ENCODE results near the gene TBKBP1.
"Not testable (repeated sequence)": the region's sequence is repeated elsewhere in the genome, so short reads cannot be mapped to it uniquely, and the experiment has no call there.

Gene TBKBP1

DNA sequence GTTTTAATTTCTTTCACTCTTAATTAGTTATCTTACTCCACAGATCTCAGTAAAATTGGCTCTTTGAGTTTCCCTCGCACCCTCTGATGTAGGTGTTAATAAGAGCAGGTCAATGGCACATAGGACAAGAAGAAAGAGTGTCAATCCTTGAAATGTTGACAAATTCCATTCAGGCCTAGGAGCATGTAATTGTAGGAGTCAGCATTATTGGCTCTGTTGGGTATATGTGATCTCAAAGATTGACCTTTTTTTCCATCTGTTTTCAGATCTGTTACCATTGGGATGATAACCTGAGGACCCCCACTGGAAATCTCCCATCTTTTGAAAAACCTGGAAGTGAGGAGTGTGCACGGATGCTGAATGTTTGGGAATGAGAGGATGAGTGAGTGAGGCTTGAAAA is 11.8 kb upstream of the TBKBP1 start:
- no peak for DNase-seq (ENCODE audit: low spot score)

DNA sequence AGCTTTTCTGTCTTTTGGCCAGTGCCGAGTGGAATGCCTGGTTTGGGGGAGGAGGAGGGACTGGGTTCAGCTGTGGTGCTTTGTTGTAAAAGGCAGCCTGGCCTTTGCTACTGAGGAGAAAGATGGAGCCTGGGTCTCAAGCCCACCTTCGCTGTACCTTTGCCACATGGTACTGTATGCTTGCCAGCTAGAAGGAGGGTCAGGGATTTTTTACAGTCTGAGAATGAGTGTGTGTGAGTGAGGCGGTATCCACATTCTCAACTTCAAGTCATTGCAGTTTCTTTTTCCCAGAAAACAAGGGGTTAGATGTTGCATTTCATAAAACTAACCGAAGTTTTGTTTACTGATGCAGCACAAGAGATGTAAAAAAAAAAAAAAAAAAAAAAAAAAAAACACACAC is 11.2 kb upstream of the TBKBP1 start:
- not testable (repeated sequence) for DNase-seq (ENCODE audit: low spot score)

DNA sequence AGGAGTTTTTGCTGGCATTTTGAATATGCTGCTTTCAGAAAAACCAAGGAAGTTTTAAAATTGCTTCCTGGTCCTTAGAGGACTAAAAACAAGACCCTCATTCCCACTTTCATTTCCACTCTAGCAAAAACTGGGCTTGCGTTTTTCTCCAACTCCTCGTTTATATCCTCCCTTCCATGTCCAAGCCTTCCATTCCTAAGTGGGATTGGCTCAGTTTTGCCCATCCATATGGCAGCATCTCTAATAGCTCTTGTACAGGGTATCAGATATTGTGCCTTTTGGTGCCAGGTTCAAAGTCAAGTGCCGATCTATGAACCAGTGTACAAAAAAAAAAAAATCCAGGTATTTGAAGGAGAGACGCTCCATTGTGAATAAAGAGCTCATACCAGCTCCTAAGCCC is 9.9 kb upstream of the TBKBP1 start:
- no peak for DNase-seq (ENCODE audit: low spot score)

DNA sequence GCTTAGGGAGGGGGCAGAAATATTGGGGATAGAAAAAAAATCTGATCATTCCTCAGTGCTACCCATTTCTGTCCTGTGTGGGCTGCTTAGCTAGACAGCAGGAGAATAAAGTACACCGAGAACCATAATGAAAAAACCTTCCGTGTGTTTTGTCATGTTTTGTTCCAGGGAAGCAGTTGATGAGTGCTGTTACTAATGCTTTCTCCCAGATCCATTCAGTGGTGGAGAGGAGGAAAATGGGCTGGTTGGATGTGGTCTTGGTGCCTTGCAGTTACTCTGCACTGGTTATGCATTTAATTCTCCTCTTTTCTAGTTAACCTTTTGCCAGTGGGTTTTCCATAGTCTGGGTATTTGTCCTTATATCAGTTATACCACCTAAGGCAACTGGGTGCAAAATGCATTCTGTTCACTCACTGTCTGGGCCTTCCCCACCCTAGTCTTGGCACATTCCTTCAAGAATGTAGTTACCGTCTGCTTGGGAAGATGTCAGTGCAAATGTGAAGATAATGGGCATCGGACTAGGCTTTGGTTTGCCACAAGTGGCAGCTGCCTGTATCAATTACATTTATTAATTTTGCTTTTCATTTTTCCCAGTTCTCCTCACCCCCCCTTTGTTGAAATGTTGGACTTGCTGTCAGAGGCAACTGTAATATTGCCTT is 9.3 kb upstream of the TBKBP1 start:
- DNase-seq (ENCODE audit: low spot score) = no peak

DNA sequence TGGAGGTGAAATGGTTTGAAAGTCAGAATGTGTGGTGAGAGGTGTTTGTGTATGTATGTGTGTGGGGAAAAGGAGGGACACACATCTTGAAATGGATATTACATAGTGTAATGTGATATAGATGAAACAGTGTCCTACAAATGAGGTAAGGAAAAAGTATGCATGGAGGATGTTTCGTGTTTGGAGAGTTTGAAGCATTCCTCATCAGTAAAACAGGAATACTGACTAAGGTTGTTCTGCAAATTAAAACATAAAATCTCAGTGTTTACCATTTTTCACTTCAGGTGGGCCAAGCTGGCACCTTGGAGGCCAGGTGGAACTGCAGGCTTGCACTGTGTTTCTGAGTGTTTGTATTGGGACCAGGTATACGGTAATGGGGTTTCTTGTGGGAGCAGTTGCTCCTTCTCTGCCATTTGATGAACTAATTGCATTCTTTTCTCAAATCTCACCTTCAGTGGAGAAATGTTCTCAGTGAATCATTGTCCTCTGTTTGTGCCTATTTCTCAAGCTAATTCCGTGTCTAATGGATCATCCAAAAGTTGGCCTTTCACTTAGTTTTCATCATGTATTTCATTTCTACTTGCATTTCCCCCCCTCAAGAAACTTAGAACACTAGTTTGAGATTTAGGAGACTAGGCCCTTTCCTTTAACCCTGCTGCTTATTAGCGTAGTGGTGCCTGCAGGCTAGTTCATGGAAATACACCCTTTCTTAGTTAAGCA is 8.2 kb upstream of the TBKBP1 start:
- DNase-seq (ENCODE audit: low spot score) = no peak

DNA sequence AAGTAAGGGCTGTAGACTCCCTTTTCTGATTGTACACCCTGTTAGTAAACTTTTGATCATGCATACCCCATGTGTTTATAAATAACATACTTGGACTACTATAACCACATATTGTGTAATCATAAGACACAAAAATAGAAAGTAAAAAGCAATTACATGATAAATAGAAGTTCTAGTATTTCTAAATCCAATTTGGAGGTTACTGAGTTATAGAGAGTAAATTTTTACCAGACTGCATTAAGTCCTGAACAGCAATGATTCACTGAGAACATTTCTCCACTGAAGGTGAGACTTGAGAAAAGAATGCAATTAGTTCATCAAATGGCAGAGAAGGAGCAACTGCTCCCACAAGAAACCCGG is 7.7 kb upstream of the TBKBP1 start:
- no peak for DNase-seq (ENCODE audit: low spot score)

DNA sequence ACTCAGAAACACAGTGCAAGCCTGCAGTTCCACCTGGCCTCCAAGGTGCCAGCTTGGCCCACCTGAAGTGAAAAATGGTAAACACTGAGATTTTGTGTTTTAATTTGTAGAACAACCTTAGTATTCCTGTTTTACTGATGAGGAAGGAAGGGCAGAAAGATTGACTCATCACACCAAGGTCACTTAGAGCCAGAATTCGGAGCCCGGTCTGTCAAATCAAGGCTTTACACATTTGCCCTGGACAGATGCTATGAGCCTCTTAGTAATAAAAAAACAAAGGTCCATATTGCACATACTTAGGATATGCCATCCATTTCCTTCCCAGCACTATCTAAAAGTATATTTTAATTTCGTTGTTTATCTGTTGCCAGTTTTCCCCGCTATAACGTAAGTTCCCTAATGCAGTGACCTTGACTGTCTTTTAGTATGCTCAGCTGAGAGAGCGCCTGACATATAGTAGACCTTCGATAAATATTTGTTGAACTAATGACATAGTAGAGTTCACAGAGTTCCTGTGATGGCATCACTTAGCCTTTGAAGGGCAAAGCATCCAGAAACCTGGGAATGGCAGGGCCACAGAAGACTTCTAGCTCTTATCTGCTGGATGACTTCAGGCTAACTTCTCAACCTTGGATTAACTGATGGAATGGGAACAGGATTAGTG is 7.2 kb upstream of the TBKBP1 start:
- DNase-seq (ENCODE audit: low spot score) = no peak

DNA sequence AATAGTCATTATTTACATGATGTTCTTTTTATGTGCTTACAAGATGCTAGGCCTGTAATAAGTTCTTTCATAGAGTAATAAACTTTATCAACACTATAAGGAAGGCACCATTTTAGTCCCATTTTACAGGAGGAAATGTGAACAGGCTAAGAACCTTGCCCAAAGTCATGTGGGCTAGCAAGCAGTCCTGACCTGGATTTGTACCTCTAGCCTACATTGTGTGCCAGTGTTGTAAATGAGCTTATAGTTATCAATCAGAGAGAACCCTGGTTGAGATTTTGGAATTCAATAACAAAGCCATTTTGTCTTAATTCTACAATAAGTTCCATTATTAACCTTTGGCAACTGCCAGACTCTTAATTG is 6.7 kb upstream of the TBKBP1 start:
- no peak for DNase-seq (ENCODE audit: low spot score)

DNA sequence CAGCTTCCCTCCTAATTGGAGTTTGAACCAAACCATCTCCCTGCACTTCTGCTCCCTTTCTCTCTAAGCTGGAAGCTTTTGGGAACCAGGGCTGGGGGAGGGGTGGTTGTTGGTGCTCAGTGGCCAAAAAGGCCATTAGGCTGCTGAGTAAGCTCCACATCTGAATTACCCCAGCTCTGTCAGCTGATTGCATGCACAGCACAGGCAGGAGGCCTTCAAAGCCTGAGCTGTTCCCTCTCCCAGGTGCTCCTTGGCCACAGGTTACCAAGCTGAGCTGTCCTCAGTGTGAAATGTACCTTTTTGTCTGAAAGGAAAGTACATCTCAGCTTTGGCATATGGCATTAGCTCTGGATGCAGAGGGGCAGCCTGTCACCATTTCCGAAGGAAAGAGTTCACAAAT is 6.2 kb upstream of the TBKBP1 start:
- DNase-seq (ENCODE audit: low spot score) = peak; percentile 26

DNA sequence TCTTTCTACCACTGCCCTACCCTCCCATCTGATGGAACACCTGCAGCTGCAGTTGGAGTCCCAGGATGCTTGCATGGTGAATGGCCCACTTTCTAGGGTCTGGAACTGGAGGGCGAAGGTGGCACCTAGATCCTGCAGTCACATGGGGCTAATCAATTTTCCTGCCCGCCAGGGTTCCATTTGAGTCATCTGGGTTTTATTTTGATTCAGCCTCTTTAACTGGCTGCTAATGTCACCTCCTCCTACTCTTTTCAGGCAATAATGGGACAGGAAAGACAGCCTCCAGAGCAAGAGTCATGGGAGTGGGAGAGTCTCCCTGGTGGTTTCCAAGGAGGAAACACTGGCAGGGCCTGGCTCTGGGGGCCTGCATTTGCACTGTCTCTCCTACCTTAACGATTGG is 3.8 kb upstream of the TBKBP1 start:
- DNase-seq (ENCODE audit: low spot score) = no peak

DNA sequence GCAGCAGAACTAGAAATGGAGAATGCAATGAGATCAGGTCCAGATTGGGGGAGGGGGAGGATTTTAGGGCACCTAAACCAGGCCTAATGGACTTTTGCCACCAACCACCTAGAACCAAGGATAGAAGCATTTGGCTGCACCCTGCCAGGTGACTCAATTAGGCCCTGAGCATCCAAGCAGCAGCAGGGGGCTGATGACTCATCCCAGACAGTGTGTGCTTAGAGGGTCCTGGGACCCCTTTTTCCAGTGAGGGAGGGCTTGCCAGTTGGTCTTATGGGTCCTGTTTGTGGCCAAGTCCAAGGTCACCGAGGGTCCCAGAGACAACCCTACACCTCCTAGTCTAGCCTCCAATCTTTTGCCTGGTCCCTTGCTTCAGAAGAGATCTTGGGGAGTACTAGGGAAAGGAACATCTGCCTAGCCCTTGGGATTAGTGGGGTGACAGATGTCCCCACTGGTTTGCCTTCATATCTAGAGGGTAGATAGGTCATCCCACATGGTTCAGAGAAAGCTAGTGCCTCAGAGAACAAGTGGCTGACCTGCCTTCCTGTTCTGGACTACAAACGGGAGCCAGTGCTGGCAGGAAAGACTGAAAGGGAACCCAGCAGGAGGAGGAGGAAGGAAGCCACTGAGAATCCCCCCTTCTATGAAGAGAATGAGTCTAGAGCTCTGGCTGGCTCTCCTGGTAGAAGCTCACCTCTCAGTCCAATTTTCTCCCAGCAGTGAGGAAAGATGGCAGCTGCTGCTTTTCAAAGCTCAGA is 1.6 kb upstream of the TBKBP1 start:
- DNase-seq (ENCODE audit: low spot score) = no peak

DNA sequence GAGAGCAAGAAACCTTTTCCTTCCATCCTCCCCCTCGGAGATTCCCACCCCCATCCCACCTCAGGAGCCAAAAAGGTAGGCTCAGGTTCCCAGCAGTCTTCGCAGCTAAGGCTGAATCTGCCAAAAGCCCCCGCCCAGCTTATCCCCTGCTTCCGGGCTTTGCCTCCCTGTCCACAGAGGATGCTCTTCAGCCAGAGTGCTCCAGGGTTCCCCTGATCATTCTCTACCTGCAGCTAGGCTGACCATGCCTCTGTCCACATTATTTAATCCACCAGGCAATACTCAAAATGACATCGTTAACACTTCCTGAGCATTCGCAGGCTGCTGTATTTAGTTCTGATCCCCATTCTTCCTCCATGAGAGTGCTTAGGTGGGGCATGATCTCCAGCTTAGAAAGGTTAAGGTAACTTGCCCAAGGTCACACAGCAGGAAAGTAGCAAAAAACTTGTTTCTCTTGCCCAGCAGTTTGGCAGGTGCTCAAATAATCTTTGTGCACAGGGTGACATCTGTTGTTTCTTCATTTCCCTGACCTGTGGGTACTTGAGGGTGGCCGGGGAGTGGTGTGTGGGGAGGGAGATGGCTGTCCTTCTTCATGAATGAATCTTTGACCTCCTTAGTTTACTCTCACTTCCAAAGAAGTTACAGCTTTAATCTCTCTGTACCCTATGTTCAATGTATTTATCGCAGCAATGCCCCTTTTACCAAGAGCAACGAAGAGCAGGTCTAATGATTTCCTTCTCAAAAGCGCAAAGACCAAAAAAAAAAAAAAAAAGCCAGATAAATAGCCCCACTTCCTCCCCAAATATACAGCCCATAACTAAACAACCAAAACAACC is 848 bp upstream of the TBKBP1 start:
- no peak for DNase-seq (ENCODE audit: low spot score)

DNA sequence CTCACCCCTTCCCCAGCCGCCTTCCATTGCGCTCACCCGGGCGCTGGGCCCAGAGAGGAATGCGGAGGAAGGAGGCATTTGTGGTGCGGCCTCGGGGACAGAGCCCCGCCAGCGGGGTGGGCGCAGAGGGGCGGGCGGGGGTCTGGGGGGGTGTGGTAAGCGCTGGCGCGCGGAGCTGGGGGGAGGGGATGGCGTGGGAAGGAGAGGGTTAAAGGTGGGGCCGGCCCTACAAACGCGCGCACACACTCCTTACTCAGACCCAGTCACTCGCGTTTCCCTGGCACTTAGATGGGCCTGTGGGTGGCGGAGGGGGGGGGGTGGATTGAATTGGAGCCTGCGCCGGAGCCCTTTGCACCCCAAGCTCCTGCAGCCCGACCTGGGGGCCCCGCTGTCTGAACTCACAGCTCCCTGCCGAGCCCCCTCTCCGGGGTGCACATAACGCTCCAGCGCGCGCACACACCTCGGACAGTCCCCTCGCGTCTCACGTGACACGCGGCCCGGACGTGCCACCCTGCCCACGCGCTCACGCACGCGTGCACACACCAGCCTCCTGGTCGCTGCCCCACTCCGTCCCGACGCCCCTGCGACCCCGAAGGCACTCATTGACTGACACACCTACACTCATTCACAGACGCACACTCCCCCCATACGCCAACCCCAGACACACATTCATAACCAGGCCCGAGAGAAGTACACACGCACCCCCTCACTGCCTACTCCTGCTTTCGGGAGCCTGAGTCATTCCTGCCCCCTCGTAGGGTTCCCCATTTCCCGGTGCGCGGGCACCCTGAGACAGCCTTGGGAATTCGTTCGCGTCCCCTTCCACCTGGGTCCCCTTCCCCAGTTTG is 844 bp downstream of the TBKBP1 start:
- DNase-seq (ENCODE audit: low spot score) = peak; percentile 58

DNA sequence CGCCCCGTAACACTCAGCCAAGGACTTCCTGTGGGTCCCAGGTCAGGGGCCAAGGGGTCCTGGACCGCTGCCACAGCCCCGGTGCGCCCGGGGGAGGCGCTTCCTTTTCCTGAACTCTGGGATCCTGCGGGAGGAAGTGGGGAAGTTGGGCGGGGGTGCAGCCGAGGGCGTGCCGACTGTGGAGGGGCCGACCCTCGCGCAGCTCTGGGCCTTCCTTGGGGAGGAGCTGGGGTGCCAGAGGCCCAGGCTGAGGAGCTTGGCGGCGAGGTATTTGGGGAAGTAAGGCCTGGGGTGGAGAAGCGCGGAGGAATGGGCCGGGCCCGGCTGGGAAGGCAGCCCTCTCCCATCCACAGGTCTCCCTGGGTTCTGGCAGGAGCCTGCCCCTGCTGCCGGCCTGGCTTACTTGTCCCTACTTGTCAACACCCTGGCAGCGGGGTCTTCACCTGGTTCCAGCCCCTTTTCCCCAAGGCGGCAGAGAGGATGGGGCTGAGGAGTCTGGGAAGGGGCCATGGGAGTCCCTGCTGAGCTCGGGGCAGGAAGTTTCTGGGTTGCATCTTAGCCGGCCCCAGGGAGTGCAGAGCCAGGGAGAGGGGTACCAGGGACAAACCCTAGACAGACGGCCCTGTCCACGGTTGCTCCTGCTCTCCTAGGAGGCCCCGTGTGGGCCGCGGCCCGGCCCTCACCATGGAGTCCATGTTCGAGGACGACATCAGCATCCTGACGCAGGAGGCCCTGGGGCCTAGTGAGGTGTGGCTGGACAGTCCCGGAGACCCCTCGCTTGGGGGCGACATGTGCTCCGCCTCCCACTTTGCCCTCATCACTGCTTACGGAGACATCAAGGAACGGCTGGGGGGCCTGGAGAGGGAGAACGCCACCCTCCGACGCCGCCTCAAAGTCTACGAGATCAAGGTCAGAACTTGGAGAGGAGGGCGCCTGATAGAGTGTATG is 1.7 kb downstream of the TBKBP1 start:
- no peak for DNase-seq (ENCODE audit: low spot score)

DNA sequence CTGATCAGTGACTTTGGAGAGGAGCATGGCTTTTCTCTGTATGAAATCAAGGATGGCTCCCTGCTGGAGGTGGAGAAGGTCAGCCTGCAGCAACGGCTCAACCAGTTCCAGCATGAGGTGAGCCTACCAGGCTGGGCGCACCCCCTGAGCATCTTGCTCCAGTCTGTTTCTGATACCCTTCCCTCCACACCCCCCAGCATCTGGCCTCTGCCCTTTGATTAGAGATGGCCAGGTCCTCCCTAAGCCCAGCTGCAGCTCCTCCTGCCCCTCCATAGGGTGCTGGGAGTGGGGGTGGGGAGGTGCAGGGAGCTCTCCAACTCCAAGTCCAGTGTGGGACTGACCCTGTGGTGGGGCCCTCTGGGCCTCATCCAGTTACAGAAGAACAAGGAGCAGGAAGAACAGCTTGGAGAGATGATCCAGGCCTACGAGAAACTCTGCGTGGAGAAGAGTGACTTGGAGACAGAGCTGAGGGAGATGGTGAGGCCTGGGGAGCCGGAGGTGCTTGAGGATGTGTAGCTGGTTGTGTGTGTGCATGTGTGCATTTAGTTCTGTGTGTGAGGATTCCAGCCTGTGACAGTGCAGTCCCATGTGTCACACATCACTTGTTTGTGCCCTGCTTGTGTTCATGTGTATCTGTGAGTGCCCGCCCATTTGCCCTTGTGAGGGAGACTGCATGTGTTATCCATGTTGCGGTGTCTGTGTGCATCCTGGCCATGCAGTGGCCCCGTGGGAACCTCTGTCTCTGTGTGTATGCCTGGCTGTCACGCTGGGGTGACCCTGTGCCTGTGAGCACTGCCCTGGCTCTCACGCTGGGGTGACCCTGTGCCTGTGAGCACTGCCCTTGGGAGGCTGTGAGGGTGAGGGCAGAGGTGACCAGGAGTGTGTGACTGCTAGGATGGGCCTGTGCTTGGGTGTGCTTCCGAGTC is 3.0 kb downstream of the TBKBP1 start:
- DNase-seq (ENCODE audit: low spot score) = no peak

DNA sequence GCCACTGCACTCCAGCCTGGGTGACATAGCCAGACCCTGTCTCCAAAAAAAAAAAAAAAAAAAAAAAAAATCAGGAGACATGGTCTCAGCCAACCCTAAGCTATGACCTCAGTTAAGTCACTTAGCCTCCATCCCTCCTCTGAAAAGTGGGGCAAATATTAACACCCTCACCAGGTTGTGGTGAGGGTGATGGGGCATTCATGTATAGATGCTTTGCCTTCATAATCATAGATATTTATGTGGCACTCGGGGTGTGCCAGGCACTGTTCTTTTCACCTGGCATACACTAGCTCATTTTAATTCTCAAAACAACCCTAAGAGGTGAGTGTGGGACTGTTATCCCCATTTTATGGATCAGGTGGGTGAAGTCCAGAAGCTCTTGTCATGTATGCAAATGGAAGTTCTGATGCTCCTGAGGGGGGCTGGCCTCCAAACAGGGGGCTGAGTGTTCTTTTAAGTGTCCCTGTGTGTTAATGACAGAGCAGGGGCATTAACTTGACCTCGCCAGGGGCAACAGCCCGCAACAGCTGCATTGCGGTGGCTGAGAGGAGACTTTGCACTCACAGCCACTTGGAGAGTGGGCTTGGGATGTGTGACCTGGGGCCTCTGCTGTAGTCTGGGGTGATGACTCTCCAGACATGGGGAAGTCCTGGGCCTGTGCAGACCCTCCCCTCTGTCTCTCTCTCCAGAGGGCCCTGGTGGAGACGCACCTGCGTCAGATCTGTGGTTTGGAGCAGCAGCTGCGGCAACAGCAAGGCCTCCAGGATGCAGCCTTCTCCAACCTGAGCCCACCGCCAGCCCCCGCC is 4.1 kb downstream of the TBKBP1 start:
- no peak for DNase-seq (ENCODE audit: low spot score)

DNA sequence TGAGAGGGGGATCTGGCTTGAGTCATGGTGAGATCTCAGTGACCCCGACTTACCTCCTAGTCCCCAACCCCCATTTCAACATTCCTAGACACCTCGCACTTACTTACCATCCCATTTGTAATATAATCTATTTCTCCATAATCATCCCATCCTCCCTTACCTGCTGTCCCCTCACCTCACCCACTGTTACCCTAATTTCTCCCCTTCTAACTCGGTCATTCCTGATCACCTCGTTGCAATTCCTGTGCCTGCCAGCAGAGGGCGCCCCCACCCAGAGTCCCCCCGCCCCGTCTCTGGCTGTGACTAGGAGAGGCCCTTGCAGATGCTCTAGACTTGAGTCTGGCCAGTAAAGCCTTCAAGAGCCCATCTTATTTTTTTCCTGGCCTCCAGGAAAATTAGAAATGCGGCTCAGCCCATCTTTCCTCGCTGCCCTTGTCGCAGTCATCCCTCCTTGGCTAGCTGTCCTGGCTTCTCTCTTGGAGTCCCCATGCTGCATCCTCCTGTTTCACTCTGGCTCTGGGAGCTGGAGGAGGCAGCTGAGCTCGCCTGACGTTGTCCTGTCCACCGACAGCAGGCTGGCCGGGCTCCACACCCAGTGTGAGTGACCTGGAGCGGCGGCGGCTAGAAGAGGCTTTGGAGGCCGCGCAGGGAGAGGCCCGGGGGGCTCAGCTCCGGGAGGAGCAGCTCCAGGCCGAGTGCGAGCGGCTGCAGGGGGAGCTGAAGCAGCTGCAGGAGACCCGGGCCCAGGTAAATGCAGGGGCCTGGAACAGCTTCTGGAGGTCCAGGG is 5.0 kb downstream of the TBKBP1 start:
- peak; percentile 54 for DNase-seq (ENCODE audit: low spot score)
